HCT116 (cell line): Measurements from ENCODE around the gene RAPGEF2. TPM values are rescaled to one million over a fixed set of nuclear protein-coding genes. Genes with fewer than 3 reads are reported as not detected.

Source experiments
- ATAC-seq: fragments of 200-7000 bp; cut with Tn5 transposase; 2 replicates; pipeline ENCODE4 v1.9.1; 2020; ENCODE audit warnings: mild to moderate bottlenecking, moderate library complexity
- BruUV-seq: library from RNA; stranded (reverse); fragments of 400-500 nt; replicated peaks from 2 replicates; lab custom pipeline; 2021; lab: Mats Ljungman, UMichigan
- CTCF ChIA-PET: fragments of 300-600 bp; sonication (Branson Sonifier 250); formaldehyde crosslinking; loops from one replicate; lab custom pipeline; 2021; ENCODE audit warnings: antibody characterized with exemption; lab: Charles Lee
- POLR2A ChIA-PET: fragments of 300-600, 350-600 bp; sonication (Branson Sonifier 250); formaldehyde crosslinking; loops from one replicate; lab custom pipeline; 2021; ENCODE audit warnings: antibody characterized with exemption; lab: Charles Lee
- RAD21 ChIA-PET, 2 experiments: fragments of 300-600 bp; sonication (Branson Sonifier 250); formaldehyde crosslinking; loops; one replicate each; lab custom pipeline; 2023; ENCODE audit warnings: low total read pairs in 2 of 2; ENCODE audit not compliant: uncharacterized antibody in 2 of 2, unreplicated experiment in 2 of 2, low non-redundant PET in 1 of 2; lab: Charles Lee
- DNase-seq: peaks from one replicate; pipeline ENCODE4 v3.0.0-alpha.2; 2010; ENCODE audit warnings: low read depth, low spot score
- H2AFZ ChIP-seq: fragments of 200-600 bp; shearing (Covaris generic), sonication (generic); 2 replicates; pipeline ENCODE4 v1.6.1; 2017; ENCODE audit warnings: low read depth, mixed run types, mixed read lengths, antibody characterized with exemption, low read length; ENCODE audit not compliant: poor library complexity, severe bottlenecking
- H3K27ac ChIP-seq: 2 replicates; pipeline ENCODE4 v1.5.1; 2012; ENCODE audit warnings: low read depth, low read length
- H3K27me3 ChIP-seq: fragments of 200-600 bp; sonication (generic); 2 replicates; pipeline ENCODE4 v1.6.1; 2016; ENCODE audit warnings: mixed run types, low read length, mixed read lengths; ENCODE audit not compliant: insufficient read depth
- H3K36me3 ChIP-seq, 2 experiments: fragments of 200-500 bp in 1 of 2; fragments of 200-600 bp in 1 of 2; sonication (Bioruptor generic) in 1 of 2; sonication (generic) in 1 of 2; 2 replicates each; pipeline versions ENCODE4 v1.5.1 to v1.6.1; 2014 to 2016; ENCODE audit warnings: low read length in 2 of 2, inconsistent platforms in 1 of 2, mixed read lengths in 1 of 2, mixed run types in 1 of 2; ENCODE audit not compliant: insufficient read depth in 2 of 2, control insufficient read depth in 1 of 2
- H3K4me1 ChIP-seq, 2 experiments: fragments of 200-600 bp in 1 of 2; sonication (generic) in 1 of 2; 2 replicates each; pipeline versions ENCODE4 v1.5.1 to v1.6.1; 2012 to 2017; ENCODE audit warnings: low read length in 2 of 2, inconsistent platforms in 1 of 2, mild to moderate bottlenecking in 1 of 2, mixed read lengths in 1 of 2, mixed run types in 1 of 2, moderate library complexity in 1 of 2; ENCODE audit not compliant: insufficient read depth in 2 of 2, control insufficient read depth in 1 of 2
- H3K4me2 ChIP-seq: fragments of 200-600 bp; sonication (generic); 2 replicates; pipeline ENCODE4 v1.6.1; 2017; ENCODE audit warnings: mixed run types, low read length, mixed read lengths
- H3K4me3 ChIP-seq, 2 experiments: fragments of 200-600 bp in 1 of 2; sonication (generic) in 1 of 2; replicated peaks in 1 of 2; 2 replicates each; pipeline ENCODE4 v1.5.1; 2011 to 2016; ENCODE audit warnings: low read length in 2 of 2, control low read depth in 1 of 2, low read depth in 1 of 2, mild to moderate bottlenecking in 1 of 2, mixed read lengths in 1 of 2, mixed run types in 1 of 2
- H3K79me2 ChIP-seq: fragments of 200-600 bp; sonication (generic); 2 replicates; pipeline ENCODE4 v1.6.1; 2017; ENCODE audit warnings: mild to moderate bottlenecking, mixed run types, low read length, moderate library complexity, mixed read lengths; ENCODE audit not compliant: insufficient read depth
- H3K9ac ChIP-seq: fragments of 200-600 bp; sonication (generic); 2 replicates; pipeline ENCODE4 v1.6.1; 2016; ENCODE audit warnings: low read length, mixed read lengths
- H3K9me2 ChIP-seq: fragments of 200-600 bp; sonication (generic), shearing (Covaris generic); 2 replicates; pipeline ENCODE4 v1.6.1; 2017; ENCODE audit warnings: mixed run types, mild to moderate bottlenecking, moderate library complexity; ENCODE audit not compliant: insufficient read depth
- H3K9me3 ChIP-seq, 2 experiments: fragments of 200-500 bp in 1 of 2; fragments of 200-600 bp in 1 of 2; sonication (Bioruptor generic) in 1 of 2; sonication (generic) in 1 of 2; 2 replicates each; pipeline ENCODE4 v1.6.1; 2014 to 2017; ENCODE audit warnings: low read length in 2 of 2, mixed read lengths in 2 of 2, inconsistent platforms in 1 of 2, low read depth in 1 of 2, mild to moderate bottlenecking in 1 of 2, mixed run types in 1 of 2, moderate library complexity in 1 of 2; ENCODE audit not compliant: control insufficient read depth in 1 of 2, insufficient read depth in 1 of 2
- H4K20me1 ChIP-seq: fragments of 200-600 bp; sonication (generic), shearing (Covaris generic); 2 replicates; pipeline ENCODE4 v1.6.1; 2017; ENCODE audit warnings: mixed run types, mild to moderate bottlenecking, moderate library complexity; ENCODE audit not compliant: insufficient read depth
- ATF3 ChIP-seq: IDR thresholded peaks from 2 replicates; pipeline ENCODE4 v1.6.1; 2012
- CTCF ChIP-seq, 3 experiments: fragments of 200-600 bp in 1 of 3; sonication (generic) in 1 of 3; IDR thresholded peaks in 2 of 3; conservative IDR thresholded peaks in 1 of 3; 2 replicates each; pipeline ENCODE4 v1.5.1; 2012 to 2017; ENCODE audit warnings: low read depth in 2 of 3, low read length in 2 of 3, antibody characterized with exemption in 1 of 3, borderline replicate concordance in 1 of 3, control low read depth in 1 of 3, mild to moderate bottlenecking in 1 of 3, mixed read lengths in 1 of 3, mixed run types in 1 of 3, moderate library complexity in 1 of 3; ENCODE audit not compliant: insufficient read depth in 1 of 3
- EGR1 ChIP-seq: IDR thresholded peaks from 2 replicates; pipeline ENCODE4 v1.6.1; 2012; ENCODE audit warnings: low read depth
- ELF1 ChIP-seq: IDR thresholded peaks from 2 replicates; pipeline ENCODE4 v1.6.1; 2012; ENCODE audit warnings: low read depth, borderline replicate concordance
- EZH2 ChIP-seq: fragments of 200-600 bp; sonication (generic); IDR thresholded peaks from 2 replicates; pipeline ENCODE4 v1.6.1; 2017; ENCODE audit warnings: antibody characterized with exemption, mixed run types
- JUND ChIP-seq: IDR thresholded peaks from 2 replicates; pipeline ENCODE4 v1.6.1; 2012
- POLR2A ChIP-seq: IDR thresholded peaks from 2 replicates; pipeline ENCODE4 v1.7.0; 2011; ENCODE audit warnings: borderline replicate concordance; ENCODE audit not compliant: insufficient read depth, insufficient read length; ENCODE audit errors: extremely low read depth
- POLR2AphosphoS5 ChIP-seq: IDR thresholded peaks from 2 replicates; pipeline ENCODE4 v1.6.1; 2011; ENCODE audit warnings: mild to moderate bottlenecking, low read depth, low read length, moderate library complexity
- RAD21 ChIP-seq: IDR thresholded peaks from 2 replicates; pipeline ENCODE4 v1.6.1; 2012; ENCODE audit warnings: low read depth, mild to moderate bottlenecking
- SP1 ChIP-seq: IDR thresholded peaks from 2 replicates; pipeline ENCODE4 v1.6.1; 2012; ENCODE audit warnings: low read depth
- SRF ChIP-seq: IDR thresholded peaks from 2 replicates; pipeline ENCODE4 v1.6.1; 2012; ENCODE audit warnings: low read depth
- TCF7L2 ChIP-seq: IDR thresholded peaks from 2 replicates; pipeline ENCODE4 v1.7.0; 2011; ENCODE audit warnings: borderline replicate concordance, inconsistent platforms; ENCODE audit not compliant: insufficient read depth, insufficient read length; ENCODE audit errors: extremely low read depth
- ZBTB33 ChIP-seq: IDR thresholded peaks from 2 replicates; pipeline ENCODE4 v1.6.1; 2011; ENCODE audit warnings: mild to moderate bottlenecking, low read length, moderate library complexity; ENCODE audit not compliant: insufficient replicate concordance; ENCODE audit errors: extremely low read depth
- ZFX ChIP-seq: fragments of 450-650 bp; IDR thresholded peaks from 2 replicates; pipeline ENCODE4 v1.6.1; 2017
- ZNF274 ChIP-seq: fragments of 200-500 bp; sonication (Bioruptor generic); IDR thresholded peaks from 2 replicates; pipeline ENCODE4 v1.6.1; 2014; ENCODE audit warnings: mild to moderate bottlenecking, low read depth, low read length, inconsistent platforms
- intact Hi-C: fragments of 100-400 bp; cut with micrococcal nuclease; formaldehyde crosslinking; loops from 2 replicates; pipeline ENCODE4 v1.10.0; 2022
- total RNA-seq: library from RNA; stranded (reverse); gene quantifications from one replicate; pipeline ENCODE4 v1.2.1, GENCODE V29; 2021; ENCODE audit not compliant: unreplicated experiment

The RAPGEF2 gene
- total RNA-seq, 1 experiment from 2014 or later: 21.2 TPM

- POLR2A ChIA-PET: no interaction called here
- ATAC-seq: no peak
- no peaks in the 10 kb centered on the region for H4K20me1 ChIP-seq
- H3K27ac ChIP-seq: no peak overlapping the region
- CTCF ChIA-PET: no interaction called here
- H3K79me2 ChIP-seq: no peaks in the 10 kb centered on the region
- H3K4me2 ChIP-seq: no peak overlapping the region
- intact Hi-C loops: no loop called here
- no TSS peak for BruUV-seq
- no peaks in the 10 kb centered on the region for H3K27me3 ChIP-seq
- H3K4me1 ChIP-seq: peaks cover 13 to 18% of the 10 kb centered on the region in 2 experiments
- TF ChIP-seq JUND: no peak
- TF ChIP-seq TCF7L2: peak; percentile 55
- TF ChIP-seq, all 23 proteins: peak for 1
- DNase-seq: no peak
- Histone ChIP-seq H3K4me3 (no peak overlapping the region), H3K36me3 (no peaks in the 10 kb centered on the region), H3K9ac (no peak overlapping the region), H3K9me2 (no peaks in the 10 kb centered on the region), H2AFZ (no peak overlapping the region), H3K9me3 (no peaks in the 10 kb centered on the region)
- RAD21 ChIA-PET: no interaction called here
Observed at GRCh38 chr4:159273141-159273438, 170.2 kb downstream of the RAPGEF2 start.

GRCh38 chr4:159273841-159274240, 171.0 kb downstream of the RAPGEF2 start:
- ATAC-seq (no peak), DNase-seq (no peak)
- no peak overlapping the region for H3K27ac ChIP-seq
- no TSS peak for BruUV-seq
- ChIA-PET CTCF (no interaction called here), RAD21 (no interaction called here), POLR2A (no interaction called here)
- peaks cover 13 to 18% of the 10 kb centered on the region in 2 experiments for H3K4me1 ChIP-seq
- H3K4me3 ChIP-seq: no peak overlapping the region
- H3K79me2 ChIP-seq: no peaks in the 10 kb centered on the region
- H4K20me1 ChIP-seq: no peaks in the 10 kb centered on the region
- no peak overlapping the region for H2AFZ ChIP-seq
- no peaks in the 10 kb centered on the region for H3K27me3 ChIP-seq
- no peaks in the 10 kb centered on the region for H3K36me3 ChIP-seq
- H3K4me2 ChIP-seq: 0 out of 2 replicates have a peak overlapping the region, but pooled peaks have one; percentile 30
- intact Hi-C loops: no loop called here
- no peak overlapping the region for H3K9ac ChIP-seq
- no peaks in the 10 kb centered on the region for H3K9me2 ChIP-seq
- TF ChIP-seq JUND: no peak
- TF ChIP-seq ZNF274: no peak
- no peak for TF ChIP-seq RAD21
- TF ChIP-seq POLR2A: no peak
- TF ChIP-seq SP1: no peak
- no peak for TF ChIP-seq EZH2
- no peak for TF ChIP-seq CTCF (IDR thresholded peaks at IDR 0.05 in 2 of 3, conservative IDR thresholded peaks at IDR 0.05 in 1 of 3; ENCODE audit: borderline replicate concordance in 1 of 3, insufficient read depth in 1 of 3, low read depth in 2 of 3, low read length in 2 of 3)
- no peak for TF ChIP-seq ZBTB33
- TF ChIP-seq SRF: no peak
- no peak for TF ChIP-seq ZFX
- TF ChIP-seq EGR1: no peak
- no peak for TF ChIP-seq POLR2AphosphoS5
- TF ChIP-seq ELF1: no peak
- TF ChIP-seq ATF3: no peak
- H3K9me3 ChIP-seq: no peaks in the 10 kb centered on the region
